Measurements from ENCODE around the gene JAM2.

Gene JAM2

GRCh38 chr21:25676451-25676850 lies 37.4 kb downstream of the JAM2 start:
- TF ChIP-seq CTCF (IDR thresholded peaks at IDR 0.05; ENCODE audit: insufficient read depth, low read length, poor library complexity, severe bottlenecking): no peak
- no peaks in the 10 kb centered on the region for H3K27me3 ChIP-seq (replicated peaks; ENCODE audit: control insufficient read depth, insufficient read depth, low read length)
- no peak overlapping the region for H3K4me3 ChIP-seq (replicated peaks; ENCODE audit: low read depth, low read length)
- DNase-seq (ENCODE audit: extremely low read depth, insufficient read length): no peak
- H3K36me3 ChIP-seq (ENCODE audit: control insufficient read depth, insufficient read depth, low read length): no peaks in the 10 kb centered on the region

- no peak for TF ChIP-seq CTCF (IDR thresholded peaks at IDR 0.05; ENCODE audit: insufficient read depth, low read length, poor library complexity, severe bottlenecking)
- no peaks in the 10 kb centered on the region for H3K27me3 ChIP-seq (replicated peaks; ENCODE audit: control insufficient read depth, insufficient read depth, low read length)
- H3K36me3 ChIP-seq (ENCODE audit: control insufficient read depth, insufficient read depth, low read length): no peaks in the 10 kb centered on the region
- no peak for DNase-seq (ENCODE audit: extremely low read depth, insufficient read length)
- H3K4me3 ChIP-seq (replicated peaks; ENCODE audit: low read depth, low read length): no peak overlapping the region
Measured at GRCh38 chr21:25682382-25682781, 43.3 kb downstream of the JAM2 start.

- H3K36me3 ChIP-seq (ENCODE audit: control insufficient read depth, insufficient read depth, low read length): no peaks in the 10 kb centered on the region
- no peak for TF ChIP-seq CTCF (IDR thresholded peaks at IDR 0.05; ENCODE audit: insufficient read depth, low read length, poor library complexity, severe bottlenecking)
- no peaks in the 10 kb centered on the region for H3K27me3 ChIP-seq (replicated peaks; ENCODE audit: control insufficient read depth, insufficient read depth, low read length)
- no peak for DNase-seq (ENCODE audit: extremely low read depth, insufficient read length)
- no peak overlapping the region for H3K4me3 ChIP-seq (replicated peaks; ENCODE audit: low read depth, low read length)
Measured at GRCh38 chr21:25687787-25688186, 48.7 kb downstream of the JAM2 start.

- no peak for TF ChIP-seq CTCF (IDR thresholded peaks at IDR 0.05; ENCODE audit: insufficient read depth, low read length, poor library complexity, severe bottlenecking)
- no peaks in the 10 kb centered on the region for H3K27me3 ChIP-seq (replicated peaks; ENCODE audit: control insufficient read depth, insufficient read depth, low read length)
- H3K4me3 ChIP-seq (replicated peaks; ENCODE audit: low read depth, low read length): no peak overlapping the region
- no peak for DNase-seq (ENCODE audit: extremely low read depth, insufficient read length)
- no peaks in the 10 kb centered on the region for H3K36me3 ChIP-seq (ENCODE audit: control insufficient read depth, insufficient read depth, low read length)
Measured at GRCh38 chr21:25688275-25689155, 49.5 kb downstream of the JAM2 start.

GRCh38 chr21:25689226-25689625 lies 50.2 kb downstream of the JAM2 start:
- no peak for TF ChIP-seq CTCF (IDR thresholded peaks at IDR 0.05; ENCODE audit: insufficient read depth, low read length, poor library complexity, severe bottlenecking)
- Histone ChIP-seq H3K27me3 (replicated peaks; ENCODE audit: control insufficient read depth, insufficient read depth, low read length) (no peaks in the 10 kb centered on the region), H3K36me3 (ENCODE audit: control insufficient read depth, insufficient read depth, low read length) (no peaks in the 10 kb centered on the region), H3K4me3 (replicated peaks; ENCODE audit: low read depth, low read length) (no peak overlapping the region)
- DNase-seq (ENCODE audit: extremely low read depth, insufficient read length): no peak

All from GM06990 (cell line).